Epithelial cell of proximal tubule (primary cell): ENCODE data around the gene AHI1. TPM values are rescaled to one million over a fixed set of nuclear protein-coding genes. Genes with fewer than 3 reads are reported as not detected.

Experiments
- DNase-seq: peaks from one replicate; pipeline ENCODE4 v3.0.0-alpha.2; 2011; ENCODE audit warnings: low read depth
- H3K4me3 ChIP-seq: 2 replicates; pipeline ENCODE4 v1.5.1; 2011; ENCODE audit warnings: low read depth, mild to moderate bottlenecking, low read length
- CTCF ChIP-seq: conservative IDR thresholded peaks from 2 replicates; pipeline ENCODE4 v1.5.1; 2012; ENCODE audit warnings: low read depth, mild to moderate bottlenecking, low read length
- total RNA-seq: library from RNA; depleted of rRNA; stranded (reverse); fragments of >200 nt; gene quantifications from 2 replicates; pipeline ENCODE4 v1.2.3, GENCODE V29; 2015

The AHI1 gene
- total RNA-seq, 1 donor from 2014 or later, result 7.5 TPM

GRCh38 chr6:135402311-135402710, 95.2 kb downstream of the AHI1 start:
- TF ChIP-seq CTCF, result no peak

GRCh38 chr6:135397172-135397952, 100.2 kb downstream of the AHI1 start:
- DNase-seq, result no peak
- TF ChIP-seq CTCF, result no peak
- no peak overlapping the region for H3K4me3 ChIP-seq

More at GRCh38 chr6:135402311-135402710, 95.2 kb downstream of the AHI1 start:
- no peak for DNase-seq
- H3K4me3 ChIP-seq, result no peak overlapping the region

- no peak for DNase-seq
- no peak overlapping the region for H3K4me3 ChIP-seq
- no peak for TF ChIP-seq CTCF
Observed at GRCh38 chr6:135395136-135395535, 102.4 kb downstream of the AHI1 start.

GRCh38 chr6:135393289-135393688, 104.3 kb downstream of the AHI1 start:
- DNase-seq, result no peak
- H3K4me3 ChIP-seq, result no peak overlapping the region
- no peak for TF ChIP-seq CTCF

- H3K4me3 ChIP-seq, result no peak overlapping the region
- no peak for TF ChIP-seq CTCF
- DNase-seq, result no peak
Observed at GRCh38 chr6:135390458-135390857, 107.1 kb downstream of the AHI1 start.

GRCh38 chr6:135385299-135385698, 112.2 kb downstream of the AHI1 start:
- DNase-seq, result no peak
- H3K4me3 ChIP-seq, result no peak overlapping the region
- TF ChIP-seq CTCF, result no peak

- no peak for DNase-seq
- H3K4me3 ChIP-seq, result no peak overlapping the region
- TF ChIP-seq CTCF, result no peak
Observed at GRCh38 chr6:135383766-135384165, 113.8 kb downstream of the AHI1 start.
